Stomach (tissue), 9 donors: ENCODE data around the gene CD9. TPM values are rescaled to one million over a fixed set of nuclear protein-coding genes. Genes with fewer than 3 reads are reported as not detected.

Experiments used
- DNase-seq, 2 donors: peaks; one replicate each; pipeline versions ENCODE4 v3.0.0 to v3.0.0-alpha.2; 2013 to 2019
- H3K27ac ChIP-seq, 5 donors: fragments of 200-600 bp in 4 of 5; sonication (generic) in 4 of 5; one replicate each; pipeline ENCODE4 v1.5.1; 2013 to 2019; ENCODE audit warnings: mild to moderate bottlenecking in 1 of 5, moderate library complexity in 1 of 5
- H3K27me3 ChIP-seq, 3 donors: fragments of 200-600 bp; sonication (generic); one replicate each; pipeline ENCODE4 v1.5.1; 2017 to 2019; ENCODE audit warnings: mixed run types in 1 of 3
- H3K36me3 ChIP-seq, 4 donors: fragments of 200-600 bp; sonication (generic); 1 replicate in 3 of 4; 2 replicates in 1 of 4; pipeline ENCODE4 v1.5.1; 2016 to 2019
- H3K4me1 ChIP-seq, 4 donors: fragments of 200-600 bp; sonication (generic); one replicate each; pipeline ENCODE4 v1.5.1; 2016 to 2019
- H3K4me3 ChIP-seq, 4 donors: fragments of 200-600 bp; sonication (generic) in 3 of 4; one replicate each; pipeline ENCODE4 v1.5.1; 2016 to 2019; ENCODE audit warnings: mild to moderate bottlenecking in 1 of 4
- H3K9me3 ChIP-seq, 4 donors: fragments of 200-600 bp; sonication (generic); one replicate each; pipeline ENCODE4 v1.5.1; 2016 to 2019
- EP300 ChIP-seq: sonication (generic); formaldehyde crosslinking; IDR thresholded peaks from one replicate; pipeline ENCODE4 v1.6.1; 2017; ENCODE audit warnings: antibody characterized with exemption
- POLR2A ChIP-seq, 4 donors: fragments of 450-650 bp; IDR thresholded peaks; one replicate each; pipeline ENCODE4 v1.6.1; 2016; ENCODE audit warnings: antibody characterized with exemption in 4 of 4, control low read depth in 2 of 4, mild to moderate bottlenecking in 1 of 4, moderate library complexity in 1 of 4
- POLR2AphosphoS5 ChIP-seq, 3 donors: sonication (generic); formaldehyde crosslinking; IDR thresholded peaks; one replicate each; pipeline ENCODE4 v1.6.1; 2016; ENCODE audit warnings: antibody characterized with exemption in 3 of 3
- WGBS, 5 donors: extraction: QIAGEN DNeasy Blood & Tissue Kit in 3 of 5; methylation state at CpG; one replicate each; pipeline versions ENCODE4 v1.1.5 to v1.1.7; 2013 to 2018; 5-methylcytosine and 5-hydroxymethylcytosine counted together
- intact Hi-C: fragments of 100-400 bp; cut with DNase I; formaldehyde crosslinking; loops from one replicate; pipeline ENCODE4 v1.15.1; 2023; ENCODE audit warnings: low total_unique reads
- polyA plus RNA-seq, 3 donors: library from polyadenylated mRNA; stranded (reverse); fragments of 200-250 nt; gene quantifications; one replicate each; pipeline ENCODE4 v1.2.3, GENCODE V29; 2013
- total RNA-seq, 5 donors: library from RNA; depleted of rRNA; stranded (reverse); fragments of >200 nt; gene quantifications; one replicate each; pipeline versions ENCODE4 v1.1.0 to v1.2.3, GENCODE V29; 2014 to 2016
- TF ChIP-seq, protein P1 (sequence below), 7 experiments: fragments of 450-650 bp in 4 of 7; fragments of 200-600 bp in 3 of 7; sonication (generic) in 3 of 7; IDR thresholded peaks; one replicate each; pipeline ENCODE4 v1.5.1; 2016 to 2019; ENCODE audit warnings: antibody characterized with exemption in 7 of 7, control low read depth in 2 of 7, mild to moderate bottlenecking in 1 of 7
- donor health status: healthy with polysubstance abuse.
- donor health status: Bipolar disorder and iron deficiency.
- donor health status: healthy.

CD9 gene
- total and polyA plus RNA-seq, 8 donors = 51.0 to 421 (median 139) TPM

- 77 to 93% (median 82%) methylated on average over 6 of the region's 6 CpGs for WGBS, 5 donors
- peaks cover 73 to 97% (median 86%) of the 10 kb centered on the region in 4 donors for H3K4me1 ChIP-seq
- peak overlapping the region in 4 of 5 donors; percentile 85 to 99 (median 90) for H3K27ac ChIP-seq
- no peak overlapping the region for H3K4me3 ChIP-seq
- H3K27me3 ChIP-seq = no peaks in the 10 kb centered on the region
- no peaks in the 10 kb centered on the region for H3K9me3 ChIP-seq
- peaks cover 0 to 17% (median 7%) of the 10 kb centered on the region in 4 donors for H3K36me3 ChIP-seq
- intact Hi-C loops = no loop called here
- TF ChIP-seq POLR2AphosphoS5 (IDR thresholded peaks at IDR 0.05) (no peak), EP300 (no peak), POLR2A (IDR thresholded peaks at IDR 0.05) (no peak)
- TF ChIP-seq, protein P1, sequence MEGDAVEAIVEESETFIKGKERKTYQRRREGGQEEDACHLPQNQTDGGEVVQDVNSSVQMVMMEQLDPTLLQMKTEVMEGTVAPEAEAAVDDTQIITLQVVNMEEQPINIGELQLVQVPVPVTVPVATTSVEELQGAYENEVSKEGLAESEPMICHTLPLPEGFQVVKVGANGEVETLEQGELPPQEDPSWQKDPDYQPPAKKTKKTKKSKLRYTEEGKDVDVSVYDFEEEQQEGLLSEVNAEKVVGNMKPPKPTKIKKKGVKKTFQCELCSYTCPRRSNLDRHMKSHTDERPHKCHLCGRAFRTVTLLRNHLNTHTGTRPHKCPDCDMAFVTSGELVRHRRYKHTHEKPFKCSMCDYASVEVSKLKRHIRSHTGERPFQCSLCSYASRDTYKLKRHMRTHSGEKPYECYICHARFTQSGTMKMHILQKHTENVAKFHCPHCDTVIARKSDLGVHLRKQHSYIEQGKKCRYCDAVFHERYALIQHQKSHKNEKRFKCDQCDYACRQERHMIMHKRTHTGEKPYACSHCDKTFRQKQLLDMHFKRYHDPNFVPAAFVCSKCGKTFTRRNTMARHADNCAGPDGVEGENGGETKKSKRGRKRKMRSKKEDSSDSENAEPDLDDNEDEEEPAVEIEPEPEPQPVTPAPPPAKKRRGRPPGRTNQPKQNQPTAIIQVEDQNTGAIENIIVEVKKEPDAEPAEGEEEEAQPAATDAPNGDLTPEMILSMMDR (IDR thresholded peaks at IDR 0.05) = no peak
- no peak for DNase-seq
These were observed 13.8 kb downstream of the CD9 start for GRCh38 chr12:6213969-6214368.

GRCh38 chr12:6214633-6215032 lies 14.4 kb downstream of the CD9 start:
- intact Hi-C loops = no loop called here
- Histone ChIP-seq H3K4me3 (no peak overlapping the region), H3K9me3 (no peaks in the 10 kb centered on the region), H3K4me1 (peaks cover 66 to 97% (median 87%) of the 10 kb centered on the region in 4 donors), H3K27ac (peak overlapping the region; percentile 55 to 99 (median 90)), H3K27me3 (no peaks in the 10 kb centered on the region), H3K36me3 (peaks cover 0 to 12% (median 5%) of the 10 kb centered on the region in 4 donors)
- no peak for TF ChIP-seq POLR2A (IDR thresholded peaks at IDR 0.05)
- TF ChIP-seq, protein P1 (IDR thresholded peaks at IDR 0.05) = no peak
- TF ChIP-seq POLR2AphosphoS5 (IDR thresholded peaks at IDR 0.05) = no peak
- no peak for TF ChIP-seq EP300
- WGBS, 5 donors = 72 to 89% (median 85%) methylated on average over 7 of the region's 7 CpGs
- no peak for DNase-seq

- no peak overlapping the region for H3K4me3 ChIP-seq
- DNase-seq = no peak
- H3K9me3 ChIP-seq = no peaks in the 10 kb centered on the region
- intact Hi-C loops = no loop called here
- WGBS, 5 donors = 50 to 61% (median 57%) methylated on average over 10 of the region's 10 CpGs
- H3K27ac ChIP-seq = peak overlapping the region; percentile 55 to 99 (median 90)
- peaks cover 0 to 12% (median 5%) of the 10 kb centered on the region in 4 donors for H3K36me3 ChIP-seq
- H3K4me1 ChIP-seq = peaks cover 62 to 97% (median 87%) of the 10 kb centered on the region in 4 donors
- no peaks in the 10 kb centered on the region for H3K27me3 ChIP-seq
- TF ChIP-seq POLR2AphosphoS5 (IDR thresholded peaks at IDR 0.05) (no peak), EP300 (no peak), POLR2A (IDR thresholded peaks at IDR 0.05) (no peak)
- TF ChIP-seq, protein P1 (IDR thresholded peaks at IDR 0.05) = no peak
These were observed 15.1 kb downstream of the CD9 start for GRCh38 chr12:6215120-6215807.

- Histone ChIP-seq H3K4me3 (no peak overlapping the region), H3K4me1 (peaks cover 66 to 98% (median 86%) of the 10 kb centered on the region in 4 donors), H3K27me3 (no peaks in the 10 kb centered on the region), H3K9me3 (no peaks in the 10 kb centered on the region), H3K27ac (peak overlapping the region; percentile 57 to 99 (median 90)), H3K36me3 (peaks cover 0 to 12% (median 5%) of the 10 kb centered on the region in 4 donors)
- 18 to 54% (median 31%) methylated on average over 4 to 5 of the region's 5 CpGs for WGBS, 5 donors
- intact Hi-C loops = no loop called here
- DNase-seq = peak; percentile 88 to 94
- TF ChIP-seq EP300 = peak; percentile 11
- TF ChIP-seq, protein P1 (IDR thresholded peaks at IDR 0.05) = no peak
- TF ChIP-seq POLR2AphosphoS5 (IDR thresholded peaks at IDR 0.05) = peak; percentile 34 to 77 (median 70)
These were observed 15.8 kb downstream of the CD9 start for GRCh38 chr12:6215932-6216494.
